NCI-H1694 treated with DMSO at 0.1 percent for 48 hours (cell line): ENCODE measurements around the gene TIMM50.
"Not testable (repeated sequence)": the region's sequence is repeated elsewhere in the genome, so short reads cannot be mapped to it uniquely, and the experiment has no call there.

Experiments used
- DNase-seq: peaks from one replicate; lab custom pipeline; 2025; lab: John Stamatoyannopoulos, UW

Gene TIMM50

DNA sequence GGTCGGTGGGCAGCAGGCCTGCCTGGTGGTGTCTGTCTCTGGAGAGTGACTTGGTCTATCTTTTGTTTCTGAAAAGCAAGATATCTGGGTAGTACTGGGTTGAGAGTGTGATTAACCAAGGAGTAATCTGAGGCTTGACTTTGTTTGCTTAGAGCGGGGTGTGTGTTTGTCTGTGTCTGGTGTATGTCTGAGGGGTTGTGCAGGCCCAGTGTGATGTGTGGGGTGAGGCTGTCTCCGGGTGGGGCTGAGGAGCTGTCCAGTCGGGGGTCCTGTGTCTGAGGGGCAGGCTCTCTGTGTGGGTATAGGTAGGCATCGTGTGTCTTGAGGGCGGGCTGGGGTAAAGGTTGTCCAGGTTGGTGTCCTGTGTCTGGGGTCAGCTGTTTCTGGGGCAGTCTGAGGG is 11.1 kb upstream of the TIMM50 start:
- no peak for DNase-seq

DNA sequence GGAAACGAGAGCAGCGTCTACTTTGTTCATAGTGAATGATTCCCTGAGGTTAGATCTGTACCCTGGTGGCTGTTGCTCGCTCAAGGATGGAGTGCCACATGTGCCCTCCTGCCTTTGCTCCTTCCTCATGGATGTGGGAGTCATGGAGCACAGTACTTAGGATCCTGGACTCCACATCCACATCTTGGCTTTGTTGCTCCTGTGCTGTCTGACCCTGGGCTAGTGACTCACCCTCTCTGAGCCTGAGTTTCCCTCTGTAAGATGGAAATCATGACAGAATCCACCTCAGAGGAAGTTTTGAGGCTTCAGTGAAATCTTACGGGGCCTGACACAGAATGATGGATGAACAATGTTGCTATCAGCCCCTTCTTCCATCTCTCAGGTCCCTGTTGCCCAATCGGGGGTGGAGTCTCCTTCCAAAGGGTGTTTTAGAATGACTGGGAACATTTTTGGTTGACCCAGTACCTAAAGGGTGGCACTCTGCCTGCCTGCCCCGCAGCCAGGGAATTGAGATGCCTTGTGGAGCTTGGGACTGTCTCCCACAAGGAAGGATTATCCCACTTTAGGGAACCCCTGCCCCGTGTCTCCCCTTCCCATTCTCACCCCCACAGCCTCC is 9.8 kb upstream of the TIMM50 start:
- DNase-seq = no peak

GRCh38 chr19:39471756-39472536 is 8.7 kb upstream of the TIMM50 start:
- no peak for DNase-seq

- DNase-seq = no peak
These were observed 7.7 kb upstream of the TIMM50 start for GRCh38 chr19:39472746-39473442.

GRCh38 chr19:39473443-39473960 is 7.1 kb upstream of the TIMM50 start:
- no peak for DNase-seq

- peak; percentile 22 for DNase-seq
These were observed 6.5 kb upstream of the TIMM50 start for GRCh38 chr19:39474139-39474620.

- no peak for DNase-seq
These were observed 4.9 kb upstream of the TIMM50 start for GRCh38 chr19:39475748-39476147.

DNA sequence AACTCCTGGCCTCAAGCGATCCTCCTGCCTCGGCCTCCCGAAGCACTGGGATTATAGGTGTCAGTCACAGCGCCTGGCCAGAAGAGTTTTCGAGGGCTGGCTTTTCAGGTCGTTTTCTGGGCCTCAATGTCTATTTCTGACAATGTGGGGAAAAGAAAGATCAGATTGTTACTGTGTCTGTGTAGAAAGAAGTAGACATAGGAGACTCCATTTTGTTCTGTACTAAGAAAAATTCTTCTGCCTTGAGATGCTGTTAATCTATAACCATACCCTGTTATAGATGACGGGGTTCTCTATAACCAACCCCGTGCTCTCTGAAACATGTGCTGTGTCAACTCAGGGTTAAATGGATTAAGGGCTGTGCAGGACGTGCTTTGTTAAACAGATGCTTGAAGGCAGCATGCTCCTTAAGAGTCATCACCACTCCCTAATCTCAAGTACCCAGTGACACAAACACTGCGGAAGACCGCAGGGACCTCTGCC is 1.3 kb upstream of the TIMM50 start:
- DNase-seq = not testable (repeated sequence)

GRCh38 chr19:39479916-39480315 is 722 bp upstream of the TIMM50 start:
- no peak for DNase-seq

DNA sequence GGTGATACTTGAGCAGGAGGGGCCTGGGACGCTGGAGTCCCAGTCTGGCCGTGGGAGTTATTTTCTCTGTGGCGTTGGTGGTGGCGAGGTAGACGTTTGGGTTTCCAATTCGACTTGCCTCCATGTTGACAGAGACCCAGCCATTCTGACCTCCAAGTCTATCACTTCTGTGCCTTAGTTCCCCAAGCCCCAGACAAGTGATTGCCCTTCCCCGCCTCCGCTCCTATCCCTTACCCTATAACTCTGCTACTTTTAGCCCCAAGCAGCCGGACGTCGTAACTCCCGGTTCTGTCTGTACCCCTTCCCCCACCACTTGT is 549 bp downstream of the TIMM50 start:
- DNase-seq = no peak

DNA sequence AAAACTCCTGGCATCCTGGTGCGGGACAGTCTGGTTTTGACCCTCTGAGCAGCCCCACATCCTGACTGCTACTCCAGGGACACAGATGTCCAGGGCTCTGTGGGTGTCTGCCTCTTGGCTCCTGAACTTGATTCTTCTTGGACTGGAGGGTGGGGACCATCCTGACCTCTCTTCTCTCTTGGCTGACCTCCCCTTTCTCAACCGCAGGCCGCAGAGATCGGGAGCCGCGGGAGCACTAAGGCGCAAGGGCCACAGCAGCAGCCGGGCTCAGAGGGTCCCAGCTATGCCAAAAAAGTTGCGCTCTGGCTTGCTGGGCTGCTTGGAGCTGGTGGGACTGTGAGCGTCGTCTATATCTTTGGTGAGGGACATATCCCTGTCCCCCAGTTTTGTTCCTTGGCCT is 1.0 kb downstream of the TIMM50 start:
- DNase-seq = no peak

DNA sequence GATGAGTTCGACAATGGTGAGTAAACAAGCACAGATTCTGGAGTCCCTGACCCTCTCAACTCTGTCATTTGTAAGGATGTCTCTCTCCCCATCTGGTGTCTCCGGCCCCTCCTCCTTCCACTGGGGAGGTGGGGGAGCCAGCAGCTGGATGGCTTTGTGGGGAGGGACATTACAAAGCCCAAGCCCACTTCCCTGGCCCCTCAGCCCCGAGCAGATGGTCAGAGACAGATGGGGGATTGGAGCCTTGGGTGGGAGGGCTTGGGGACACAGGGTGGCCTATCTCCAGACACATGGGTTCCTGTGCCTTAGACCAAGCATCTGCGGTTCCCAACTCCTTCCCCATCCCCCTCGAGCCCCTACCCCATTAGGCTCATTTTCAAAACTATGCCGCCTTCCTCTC is 2.5 kb downstream of the TIMM50 start:
- DNase-seq = no peak

GRCh38 chr19:39489756-39490155 is 9.1 kb downstream of the TIMM50 start:
- no peak for DNase-seq

DNA sequence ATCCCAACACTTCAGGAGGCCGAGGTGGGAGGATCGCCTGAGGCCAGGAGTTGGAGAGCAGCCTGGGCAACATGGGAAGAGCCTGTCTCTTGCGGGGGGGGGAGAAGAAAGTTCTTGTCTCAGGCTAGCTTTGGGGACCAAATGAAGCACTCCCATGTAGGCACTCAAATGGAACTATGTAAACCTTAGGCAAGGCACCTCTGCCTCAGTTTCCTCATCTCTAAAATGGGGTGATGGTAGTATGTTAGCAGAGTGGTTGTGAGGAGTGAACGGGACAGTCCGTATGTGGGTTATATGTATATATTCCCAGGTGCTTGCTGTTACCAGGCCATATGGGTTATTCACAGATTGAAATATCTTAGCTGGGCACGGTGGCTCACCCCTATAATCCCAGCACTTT is 11.6 kb downstream of the TIMM50 start:
- no peak for DNase-seq

DNA sequence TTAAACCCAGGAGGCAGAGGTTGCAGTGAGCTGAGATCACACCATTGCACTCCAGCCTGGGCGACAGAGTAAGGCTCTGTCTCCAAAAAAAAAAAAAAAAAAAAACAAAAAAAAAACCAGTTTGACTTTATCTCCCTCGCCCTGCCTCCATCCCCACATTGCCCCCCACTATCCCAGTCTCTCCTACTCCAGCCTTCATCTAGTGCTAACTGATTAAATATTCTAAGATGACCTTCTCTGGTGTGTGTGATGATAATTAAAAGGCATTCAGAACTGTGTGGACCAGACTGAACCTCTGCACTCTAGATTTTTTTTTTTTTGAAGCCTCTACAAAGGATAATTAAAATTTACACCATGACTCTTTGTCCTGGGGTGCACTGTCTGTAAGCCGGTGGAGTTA is 12.2 kb downstream of the TIMM50 start:
- no peak for DNase-seq

DNA sequence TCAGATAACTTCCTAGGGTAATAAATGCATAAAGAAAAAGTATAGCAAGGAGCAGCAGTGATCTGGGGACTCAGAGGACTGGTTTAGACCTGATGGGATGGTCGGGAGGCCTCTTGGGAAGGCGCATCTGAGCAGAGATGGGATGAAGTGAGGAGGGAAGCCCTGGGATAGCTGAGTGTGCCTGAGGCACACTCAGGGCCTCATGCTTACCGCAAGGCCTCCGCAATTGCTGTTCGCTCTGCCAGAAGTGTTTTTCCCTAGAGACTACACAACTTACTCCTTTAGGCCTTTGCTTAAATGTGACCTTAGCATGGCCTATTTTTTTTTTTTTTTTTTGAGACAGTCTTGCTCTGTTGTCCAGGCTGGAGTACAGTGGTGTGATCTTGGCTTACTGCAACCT is 14.0 kb downstream of the TIMM50 start:
- DNase-seq = no peak

- DNase-seq = no peak
These were observed 15.4 kb downstream of the TIMM50 start for GRCh38 chr19:39496063-39496462.

GRCh38 chr19:39497701-39497995 is 17.0 kb downstream of the TIMM50 start:
- DNase-seq = no peak

DNA sequence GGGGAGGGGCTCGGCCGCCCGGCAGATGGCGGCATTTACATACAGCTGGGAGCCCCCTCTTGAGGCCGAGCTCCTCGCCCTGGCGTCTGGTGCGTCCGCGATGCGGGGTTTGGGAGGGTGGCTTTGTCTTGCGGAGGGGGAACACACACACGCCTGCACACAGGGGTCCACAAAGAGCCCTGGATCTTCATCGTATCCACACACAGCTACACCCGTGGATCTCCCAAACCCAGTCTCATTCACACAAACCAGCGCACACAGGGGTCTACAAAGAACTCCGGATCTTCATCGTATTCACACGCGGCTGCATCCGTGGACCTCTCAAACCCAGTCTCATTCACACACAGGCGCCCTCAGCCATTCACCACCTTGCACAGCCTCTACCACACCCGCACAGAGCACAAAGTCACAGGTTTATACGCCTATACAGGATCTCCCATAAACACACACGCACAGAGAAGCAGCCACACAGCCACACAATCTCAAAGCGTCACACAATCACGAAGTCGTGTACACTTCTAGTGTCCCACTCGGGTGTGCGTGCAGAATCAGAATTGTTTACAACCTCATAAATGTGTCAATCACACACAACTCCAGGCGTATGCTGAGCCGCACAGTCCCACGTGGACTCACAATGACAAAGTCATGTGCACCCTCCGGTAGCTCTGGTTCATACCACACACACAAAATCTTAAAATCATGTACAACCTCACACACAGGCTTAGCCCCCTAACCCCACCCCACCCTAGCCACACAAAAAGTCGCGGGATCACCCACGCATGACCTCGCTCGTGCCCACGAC is 17.6 kb downstream of the TIMM50 start:
- DNase-seq = peak; percentile 76

DNA sequence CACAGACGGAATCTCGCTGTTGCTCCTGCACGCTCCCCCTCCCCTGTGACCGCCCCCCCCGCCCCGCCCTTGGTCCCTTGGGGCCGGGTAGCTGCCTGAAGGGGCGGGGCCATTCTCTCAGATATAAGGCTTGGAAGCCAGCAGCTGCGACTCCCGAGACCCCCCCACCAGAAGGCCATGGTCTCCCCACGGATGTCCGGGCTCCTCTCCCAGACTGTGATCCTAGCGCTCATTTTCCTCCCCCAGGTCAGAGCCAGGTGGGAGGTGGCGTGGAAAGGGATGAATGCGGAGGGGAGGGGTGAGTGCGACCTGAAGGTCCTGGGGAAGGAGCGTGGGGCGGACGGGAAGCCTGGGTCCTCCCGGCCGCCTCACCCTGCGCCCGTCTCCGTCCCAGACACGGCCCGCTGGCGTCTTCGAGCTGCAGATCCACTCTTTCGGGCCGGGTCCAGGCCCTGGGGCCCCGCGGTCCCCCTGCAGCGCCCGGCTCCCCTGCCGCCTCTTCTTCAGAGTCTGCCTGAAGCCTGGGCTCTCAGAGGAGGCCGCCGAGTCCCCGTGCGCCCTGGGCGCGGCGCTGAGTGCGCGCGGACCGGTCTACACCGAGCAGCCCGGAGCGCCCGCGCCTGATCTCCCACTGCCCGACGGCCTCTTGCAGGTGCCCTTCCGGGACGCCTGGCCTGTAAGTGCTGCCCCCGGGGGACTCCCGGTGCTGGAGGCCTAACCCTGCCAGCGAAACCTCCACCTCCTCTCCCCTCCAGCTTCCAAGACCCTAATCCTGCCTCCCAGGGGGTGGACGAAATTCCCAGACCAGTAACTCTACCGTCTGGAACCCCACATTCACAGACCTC is 18.4 kb downstream of the TIMM50 start, which contains the start of gene DLL3:
Gene DLL3, plus strand, starts transcription at position 150 of the 845 bp plus-strand sequence. Its CDS starts 28 bp downstream, at position 178.
- DNase-seq = peak; percentile 12

DNA sequence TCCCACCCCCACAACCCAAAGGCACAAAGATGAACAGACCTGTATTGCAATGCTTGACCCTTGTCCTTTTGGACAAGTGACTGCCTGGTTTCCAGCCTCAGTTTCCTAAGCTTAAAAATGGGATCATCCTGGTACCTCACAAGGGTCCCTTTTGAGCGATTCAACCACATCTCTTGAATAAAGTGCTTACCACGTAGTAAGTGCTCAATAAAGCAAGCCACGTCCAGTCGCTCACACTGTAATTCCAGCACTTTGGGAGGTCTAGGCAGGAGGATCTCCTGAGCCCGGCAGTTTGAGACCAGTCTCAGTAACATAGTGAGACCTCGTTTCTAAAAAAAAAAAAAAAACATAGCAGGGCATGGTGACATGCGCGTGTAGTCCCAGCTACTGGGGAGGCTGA is 19.3 kb downstream of the TIMM50 start:
- no peak for DNase-seq
